Measurements from ENCODE around the gene RHOBTB3. TPM values are rescaled to one million over a fixed set of nuclear protein-coding genes. Genes with fewer than 3 reads are reported as not detected.

Gene RHOBTB3
- total RNA-seq, 1 donor from 2014 or later, result 93.5 TPM

GRCh38 chr5:95735406-95735805, 4.3 kb downstream of the RHOBTB3 start:
- no peak for TF ChIP-seq CTCF (IDR thresholded peaks at IDR 0.05; ENCODE audit: insufficient read depth, low read length, poor library complexity, severe bottlenecking)
- no peak overlapping the region for H3K4me3 ChIP-seq (ENCODE audit: low read depth, low read length)

GRCh38 chr5:95738072-95738471, 6.9 kb downstream of the RHOBTB3 start:
- H3K36me3 ChIP-seq (ENCODE audit: control insufficient read depth, insufficient read depth, low read length), result no peaks in the 10 kb centered on the region
- no peaks in the 10 kb centered on the region for H3K27me3 ChIP-seq (ENCODE audit: control insufficient read depth, insufficient read depth, low read length)
- no peak for DNase-seq (ENCODE audit: low read depth)
- H3K4me3 ChIP-seq (ENCODE audit: low read depth, low read length), result no peak overlapping the region
- no peak for TF ChIP-seq CTCF (IDR thresholded peaks at IDR 0.05; ENCODE audit: insufficient read depth, low read length, poor library complexity, severe bottlenecking)

More at GRCh38 chr5:95735406-95735805, 4.3 kb downstream of the RHOBTB3 start:
- Histone ChIP-seq H3K36me3 (ENCODE audit: control insufficient read depth, insufficient read depth, low read length) (no peaks in the 10 kb centered on the region), H3K27me3 (ENCODE audit: control insufficient read depth, insufficient read depth, low read length) (no peaks in the 10 kb centered on the region)
- no peak for DNase-seq (ENCODE audit: low read depth)

GRCh38 chr5:95738834-95739233, 7.7 kb downstream of the RHOBTB3 start:
- Histone ChIP-seq H3K4me3 (ENCODE audit: low read depth, low read length) (no peak overlapping the region), H3K36me3 (ENCODE audit: control insufficient read depth, insufficient read depth, low read length) (no peaks in the 10 kb centered on the region), H3K27me3 (ENCODE audit: control insufficient read depth, insufficient read depth, low read length) (no peaks in the 10 kb centered on the region)
- TF ChIP-seq CTCF (IDR thresholded peaks at IDR 0.05; ENCODE audit: insufficient read depth, low read length, poor library complexity, severe bottlenecking), result no peak
- no peak for DNase-seq (ENCODE audit: low read depth)

- no peak overlapping the region for H3K4me3 ChIP-seq (ENCODE audit: low read depth, low read length)
- no peaks in the 10 kb centered on the region for H3K36me3 ChIP-seq (ENCODE audit: control insufficient read depth, insufficient read depth, low read length)
- DNase-seq (ENCODE audit: low read depth), result no peak
- H3K27me3 ChIP-seq (ENCODE audit: control insufficient read depth, insufficient read depth, low read length), result no peaks in the 10 kb centered on the region
- no peak for TF ChIP-seq CTCF (IDR thresholded peaks at IDR 0.05; ENCODE audit: insufficient read depth, low read length, poor library complexity, severe bottlenecking)
Observed at GRCh38 chr5:95739857-95740256, 8.7 kb downstream of the RHOBTB3 start.

GRCh38 chr5:95741458-95741857, 10.3 kb downstream of the RHOBTB3 start:
- no peak for DNase-seq (ENCODE audit: low read depth)
- Histone ChIP-seq H3K4me3 (ENCODE audit: low read depth, low read length) (no peak overlapping the region), H3K27me3 (ENCODE audit: control insufficient read depth, insufficient read depth, low read length) (no peaks in the 10 kb centered on the region), H3K36me3 (ENCODE audit: control insufficient read depth, insufficient read depth, low read length) (no peaks in the 10 kb centered on the region)
- TF ChIP-seq CTCF (IDR thresholded peaks at IDR 0.05; ENCODE audit: insufficient read depth, low read length, poor library complexity, severe bottlenecking), result no peak

GRCh38 chr5:95743232-95743631, 12.1 kb downstream of the RHOBTB3 start:
- no peak for DNase-seq (ENCODE audit: low read depth)
- TF ChIP-seq CTCF (IDR thresholded peaks at IDR 0.05; ENCODE audit: insufficient read depth, low read length, poor library complexity, severe bottlenecking), result no peak

More at GRCh38 chr5:95743232-95743631, 12.1 kb downstream of the RHOBTB3 start:
- Histone ChIP-seq H3K4me3 (ENCODE audit: low read depth, low read length) (no peak overlapping the region), H3K36me3 (ENCODE audit: control insufficient read depth, insufficient read depth, low read length) (no peaks in the 10 kb centered on the region), H3K27me3 (ENCODE audit: control insufficient read depth, insufficient read depth, low read length) (no peaks in the 10 kb centered on the region)

All from kidney epithelial cell (primary cell).